SK-N-SH treated with all-trans-retinoic acid at 6 μM for 48 hours (cell line): ENCODE data around the gene GNAZ.

ENCODE experiments used
- ZFP30 ChIP-seq: fragments of 450-650 bp; formaldehyde crosslinking; IDR thresholded peaks from 2 replicates; pipeline ENCODE4 v1.5.0; 2022; ENCODE audit warnings: mild to moderate bottlenecking, moderate library complexity
- ZNF8 ChIP-seq: fragments of 450-650 bp; formaldehyde crosslinking; IDR thresholded peaks from 2 replicates; pipeline ENCODE4 v1.5.0; 2020; ENCODE audit warnings: mild to moderate bottlenecking, moderate library complexity

DNA sequence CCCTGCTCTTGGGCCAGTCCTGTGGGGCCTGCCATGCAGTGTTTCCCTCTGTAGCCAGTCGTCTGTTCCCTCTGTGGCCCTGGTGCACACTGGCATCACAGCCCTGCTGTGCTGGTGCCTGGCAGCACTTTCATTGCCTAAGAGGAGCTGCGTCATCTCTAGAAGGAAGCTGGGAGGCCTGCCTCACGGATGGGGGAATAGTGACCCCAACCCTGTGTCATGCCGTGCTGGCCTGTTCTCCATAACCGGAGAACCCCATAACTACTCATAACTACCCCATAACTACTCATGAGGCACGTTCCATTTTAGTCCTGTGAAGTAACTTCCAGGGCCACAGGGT, 88.9 kb downstream of the GNAZ start:
- TF ChIP-seq ZFP30 (CRISPR knock-in tag): no peak
- TF ChIP-seq ZNF8 (CRISPR knock-in tag): no peak
